UCSD-AML1 (cell line): ENCODE results near the gene GDAP2.

ENCODE experiments used
- DNase-seq: peaks from one replicate; lab custom pipeline; 2025; ENCODE audit not compliant: unreplicated experiment; lab: John Stamatoyannopoulos, UW

The GDAP2 gene

DNA sequence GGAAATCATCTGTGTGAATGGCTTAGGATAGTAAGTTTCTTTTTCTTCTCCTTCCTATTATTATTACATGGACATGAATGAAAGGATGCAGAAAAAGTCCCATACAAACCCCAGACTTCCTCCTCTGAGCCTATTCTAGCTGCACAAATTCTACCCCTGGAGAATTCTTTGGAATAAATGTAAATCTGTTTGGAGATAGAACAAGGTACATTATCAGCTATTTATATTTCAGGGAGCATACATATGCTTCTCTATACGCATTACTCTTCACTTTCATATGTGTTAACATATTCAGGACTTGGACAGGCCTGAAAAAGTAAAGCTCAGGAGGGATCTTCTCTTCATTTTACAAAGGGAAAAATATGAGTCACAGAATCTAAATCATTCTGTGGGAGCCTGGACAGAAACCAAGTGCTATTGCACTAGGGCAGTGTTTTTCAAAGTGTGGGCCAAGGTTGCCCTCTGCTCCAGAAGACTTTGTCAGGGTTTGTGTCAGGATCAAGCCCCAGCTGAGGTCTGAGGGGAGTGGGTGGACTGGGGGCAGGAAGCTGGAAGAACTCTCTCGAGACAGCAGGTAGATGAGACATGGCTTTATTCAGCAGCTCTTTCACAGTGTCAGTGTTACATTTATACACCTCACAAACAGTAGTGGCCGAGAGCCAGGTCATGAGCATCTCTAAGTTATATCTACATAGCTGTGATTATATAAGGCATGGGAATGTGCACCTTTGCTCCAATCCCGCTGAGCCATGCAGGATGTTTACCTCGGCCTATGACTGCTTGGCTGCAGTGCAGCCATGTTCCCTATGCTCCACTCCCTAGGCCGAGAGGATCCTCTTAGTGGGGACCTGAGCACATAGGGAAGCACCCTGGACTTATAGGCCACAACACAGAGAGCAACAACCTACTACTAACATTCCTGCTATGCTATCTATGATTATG lies 114.3 kb downstream of the GDAP2 start:
- no peak for DNase-seq
